Stimulated activated CD4-positive, alpha-beta T cell treated with anti-CD3 and anti-CD28 coated beads, Interleukin-2, amount 100 ng/mL, for 24 hours (primary cell): ENCODE measurements around the gene TMEM42.

Source experiments
- DNase-seq, 2 donors: peaks; one replicate each; pipeline ENCODE4 v3.0.0-alpha.2; 2020

Gene TMEM42

DNA sequence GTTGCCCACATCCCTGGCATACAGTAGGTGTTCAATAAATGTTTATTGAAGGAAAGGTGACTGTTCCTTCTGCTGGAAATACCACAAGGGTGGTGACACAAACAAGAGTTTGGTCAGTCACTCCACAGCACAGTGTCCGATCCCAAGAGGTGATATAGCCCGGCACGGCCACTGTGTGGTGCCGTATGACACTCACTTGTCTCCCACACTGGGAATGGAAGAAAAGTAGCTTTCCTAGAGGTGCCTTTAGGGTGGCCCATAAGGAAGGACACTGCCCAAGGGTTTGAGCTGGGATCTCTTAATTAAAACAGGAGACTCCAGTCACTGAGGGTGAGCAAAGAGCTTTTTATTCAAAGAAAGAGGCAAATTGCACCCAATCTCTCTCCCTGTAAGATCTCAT is 53.2 kb downstream of the TMEM42 start:
- DNase-seq, result no peak
